WTC11 (cell line): ENCODE results near the gene CYP2F1. TPM values are rescaled to one million over a fixed set of nuclear protein-coding genes. Genes with fewer than 3 reads are reported as not detected.

Experiments
- ATAC-seq: fragments of 200-7000 bp; cut with Tn5 transposase; 2 replicates; pipeline ENCODE4 v1.10.0; 2021; ENCODE audit warnings: mild to moderate bottlenecking, moderate library complexity
- CTCF ChIA-PET: fragments of 300-600 bp; sonication (Branson Sonifier 250); formaldehyde crosslinking; loops from one replicate; lab custom pipeline; 2021; ENCODE audit warnings: antibody characterized with exemption; lab: Charles Lee
- POLR2A ChIA-PET: fragments of 350-600 bp; sonication (Branson Sonifier 250); formaldehyde crosslinking; loops from one replicate; lab custom pipeline; 2021; ENCODE audit warnings: antibody characterized with exemption; lab: Charles Lee
- DNase-seq: peaks from one replicate; pipeline ENCODE4 v3.0.0; 2021; ENCODE audit warnings: low spot score
- H3K27ac Mint-ChIP-seq: 2 replicates; pipeline ENCODE4 v1.8.0; 2021; ENCODE audit warnings: mixed read lengths
- H3K27me3 Mint-ChIP-seq: 2 replicates; pipeline ENCODE4 v1.8.0; 2021; ENCODE audit warnings: low read depth, mild to moderate bottlenecking, moderate library complexity, mixed read lengths
- H3K36me3 Mint-ChIP-seq: 2 replicates; pipeline ENCODE4 v1.8.0; 2021; ENCODE audit warnings: mixed read lengths
- H3K4me1 Mint-ChIP-seq: 2 replicates; pipeline ENCODE4 v1.8.0; 2022; ENCODE audit warnings: mixed read lengths
- H3K4me3 Mint-ChIP-seq: 2 replicates; pipeline ENCODE4 v1.8.0; 2021; ENCODE audit warnings: mild to moderate bottlenecking, moderate library complexity, mixed read lengths
- H3K9me3 Mint-ChIP-seq: 2 replicates; pipeline ENCODE4 v1.8.0; 2021; ENCODE audit warnings: mixed read lengths
- MAX ChIP-seq: sonication (generic); formaldehyde crosslinking; IDR thresholded peaks from 2 replicates; pipeline ENCODE4 v1.8.0; 2022; ENCODE audit warnings: mild to moderate bottlenecking, missing genetic modification reagents
- MYBL2 ChIP-seq: sonication (generic); formaldehyde crosslinking; IDR thresholded peaks from 2 replicates; pipeline ENCODE4 v1.8.1; 2023; ENCODE audit warnings: mild to moderate bottlenecking, moderate library complexity, missing genetic modification reagents
- NFE2L1 ChIP-seq: sonication (generic); formaldehyde crosslinking; IDR thresholded peaks from 2 replicates; pipeline ENCODE4 v1.8.1; 2023; ENCODE audit warnings: missing genetic modification reagents
- NR1H2 ChIP-seq: sonication (generic); formaldehyde crosslinking; IDR thresholded peaks from 2 replicates; pipeline ENCODE4 v1.9.0; 2021; ENCODE audit warnings: mild to moderate bottlenecking, moderate library complexity, missing genetic modification reagents
- PRDM15 ChIP-seq: sonication (generic); formaldehyde crosslinking; IDR thresholded peaks from 2 replicates; pipeline ENCODE4 v1.8.0; 2022; ENCODE audit warnings: missing genetic modification reagents
- RORB ChIP-seq: fragments of 250-450 bp; sonication (Bioruptor Pico); IDR thresholded peaks from 2 replicates; pipeline ENCODE4 v1.9.0; 2021; ENCODE audit warnings: mild to moderate bottlenecking
- TEAD1 ChIP-seq: sonication (generic); formaldehyde crosslinking; IDR thresholded peaks from 2 replicates; pipeline ENCODE4 v1.8.0; 2022; ENCODE audit warnings: mild to moderate bottlenecking, missing genetic modification reagents
- ZBTB21 ChIP-seq: sonication (generic); formaldehyde crosslinking; IDR thresholded peaks from 2 replicates; pipeline ENCODE4 v1.8.1; 2023; ENCODE audit warnings: mild to moderate bottlenecking, missing genetic modification reagents, borderline replicate concordance
- ZNF138 ChIP-seq: sonication (generic); formaldehyde crosslinking; conservative IDR thresholded peaks from 2 replicates; pipeline ENCODE4 v1.8.1; 2022; ENCODE audit warnings: mild to moderate bottlenecking, moderate library complexity, missing genetic modification reagents
- ZNF219 ChIP-seq: sonication (generic); formaldehyde crosslinking; IDR thresholded peaks from 2 replicates; pipeline ENCODE4 v1.8.0; 2023; ENCODE audit warnings: missing genetic modification reagents, mild to moderate bottlenecking, borderline replicate concordance
- ZNF232 ChIP-seq: sonication (generic); formaldehyde crosslinking; IDR thresholded peaks from 2 replicates; pipeline ENCODE4 v1.8.0; 2022; ENCODE audit warnings: mild to moderate bottlenecking, missing genetic modification reagents
- ZNF281 ChIP-seq: sonication (generic); formaldehyde crosslinking; IDR thresholded peaks from 2 replicates; pipeline ENCODE4 v1.8.0; 2023; ENCODE audit warnings: mild to moderate bottlenecking, missing genetic modification reagents
- ZNF423 ChIP-seq: fragments of 250-450 bp; sonication (Bioruptor Pico); IDR thresholded peaks from 2 replicates; pipeline ENCODE4 v2.1.2; 2022; ENCODE audit warnings: mild to moderate bottlenecking, moderate library complexity
- total RNA-seq: library from RNA; stranded (reverse); gene quantifications from 3 replicates; pipeline ENCODE4 v1.2.3, GENCODE V29; 2021
- TF ChIP-seq, protein P1 (sequence below): sonication (generic); formaldehyde crosslinking; IDR thresholded peaks from 2 replicates; pipeline ENCODE4 v1.8.1; 2022; ENCODE audit warnings: mild to moderate bottlenecking, moderate library complexity, missing genetic modification reagents
- TF ChIP-seq, protein P2 (sequence below): fragments of 250-450 bp; sonication (Bioruptor Pico); IDR thresholded peaks from 2 replicates; pipeline ENCODE4 v1.9.0; 2021; ENCODE audit warnings: moderate library complexity, mild to moderate bottlenecking, inconsistent platforms, borderline replicate concordance
- TF ChIP-seq, protein P3 (sequence below): fragments of 250-450 bp; sonication (Bioruptor Pico); IDR thresholded peaks from 2 replicates; pipeline ENCODE4 v1.8.0; 2021; ENCODE audit warnings: mild to moderate bottlenecking
- TF ChIP-seq, protein P4 (sequence below): fragments of 250-450 bp; sonication (Bioruptor Pico); IDR thresholded peaks from 2 replicates; pipeline ENCODE4 v1.9.0; 2021; ENCODE audit warnings: mild to moderate bottlenecking, borderline replicate concordance

Gene CYP2F1
- total RNA-seq, 1 experiment from 2014 or later: 0.24 TPM

- no peak for DNase-seq
- Mint-ChIP-seq H3K36me3 (peaks cover 13% of the 10 kb centered on the region), H3K4me1 (no peaks in the 10 kb centered on the region), H3K27me3 (peaks cover 42% of the 10 kb centered on the region), H3K27ac (no peak overlapping the region), H3K4me3 (no peak overlapping the region), H3K9me3 (peaks cover 38% of the 10 kb centered on the region)
- TF ChIP-seq MAX (CRISPR knock-in tag) (no peak), MYBL2 (no peak), PRDM15 (no peak), ZNF423 (no peak), ZNF138 (no peak), ZBTB21 (no peak), ZNF232 (CRISPR knock-in tag) (no peak), ZNF281 (CRISPR knock-in tag) (no peak), TEAD1 (CRISPR knock-in tag) (no peak), NR1H2 (CRISPR knock-in tag) (no peak), ZNF219 (no peak), RORB (CRISPR knock-in tag) (no peak), NFE2L1 (CRISPR knock-in tag) (no peak)
- TF ChIP-seq, protein P1, sequence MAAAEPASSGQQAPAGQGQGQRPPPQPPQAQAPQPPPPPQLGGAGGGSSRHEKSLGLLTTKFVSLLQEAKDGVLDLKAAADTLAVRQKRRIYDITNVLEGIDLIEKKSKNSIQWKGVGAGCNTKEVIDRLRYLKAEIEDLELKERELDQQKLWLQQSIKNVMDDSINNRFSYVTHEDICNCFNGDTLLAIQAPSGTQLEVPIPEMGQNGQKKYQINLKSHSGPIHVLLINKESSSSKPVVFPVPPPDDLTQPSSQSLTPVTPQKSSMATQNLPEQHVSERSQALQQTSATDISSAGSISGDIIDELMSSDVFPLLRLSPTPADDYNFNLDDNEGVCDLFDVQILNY (CRISPR knock-in tag): no peak
- TF ChIP-seq, protein P2, sequence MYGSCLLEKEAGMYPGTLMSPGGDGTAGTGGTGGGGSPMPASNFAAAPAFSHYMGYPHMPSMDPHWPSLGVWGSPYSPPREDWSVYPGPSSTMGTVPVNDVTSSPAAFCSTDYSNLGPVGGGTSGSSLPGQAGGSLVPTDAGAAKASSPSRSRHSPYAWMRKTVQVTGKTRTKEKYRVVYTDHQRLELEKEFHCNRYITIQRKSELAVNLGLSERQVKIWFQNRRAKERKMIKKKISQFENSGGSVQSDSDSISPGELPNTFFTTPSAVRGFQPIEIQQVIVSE: no peak
- TF ChIP-seq, protein P3, sequence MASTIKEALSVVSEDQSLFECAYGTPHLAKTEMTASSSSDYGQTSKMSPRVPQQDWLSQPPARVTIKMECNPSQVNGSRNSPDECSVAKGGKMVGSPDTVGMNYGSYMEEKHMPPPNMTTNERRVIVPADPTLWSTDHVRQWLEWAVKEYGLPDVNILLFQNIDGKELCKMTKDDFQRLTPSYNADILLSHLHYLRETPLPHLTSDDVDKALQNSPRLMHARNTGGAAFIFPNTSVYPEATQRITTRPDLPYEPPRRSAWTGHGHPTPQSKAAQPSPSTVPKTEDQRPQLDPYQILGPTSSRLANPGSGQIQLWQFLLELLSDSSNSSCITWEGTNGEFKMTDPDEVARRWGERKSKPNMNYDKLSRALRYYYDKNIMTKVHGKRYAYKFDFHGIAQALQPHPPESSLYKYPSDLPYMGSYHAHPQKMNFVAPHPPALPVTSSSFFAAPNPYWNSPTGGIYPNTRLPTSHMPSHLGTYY: no peak
- TF ChIP-seq, protein P4, sequence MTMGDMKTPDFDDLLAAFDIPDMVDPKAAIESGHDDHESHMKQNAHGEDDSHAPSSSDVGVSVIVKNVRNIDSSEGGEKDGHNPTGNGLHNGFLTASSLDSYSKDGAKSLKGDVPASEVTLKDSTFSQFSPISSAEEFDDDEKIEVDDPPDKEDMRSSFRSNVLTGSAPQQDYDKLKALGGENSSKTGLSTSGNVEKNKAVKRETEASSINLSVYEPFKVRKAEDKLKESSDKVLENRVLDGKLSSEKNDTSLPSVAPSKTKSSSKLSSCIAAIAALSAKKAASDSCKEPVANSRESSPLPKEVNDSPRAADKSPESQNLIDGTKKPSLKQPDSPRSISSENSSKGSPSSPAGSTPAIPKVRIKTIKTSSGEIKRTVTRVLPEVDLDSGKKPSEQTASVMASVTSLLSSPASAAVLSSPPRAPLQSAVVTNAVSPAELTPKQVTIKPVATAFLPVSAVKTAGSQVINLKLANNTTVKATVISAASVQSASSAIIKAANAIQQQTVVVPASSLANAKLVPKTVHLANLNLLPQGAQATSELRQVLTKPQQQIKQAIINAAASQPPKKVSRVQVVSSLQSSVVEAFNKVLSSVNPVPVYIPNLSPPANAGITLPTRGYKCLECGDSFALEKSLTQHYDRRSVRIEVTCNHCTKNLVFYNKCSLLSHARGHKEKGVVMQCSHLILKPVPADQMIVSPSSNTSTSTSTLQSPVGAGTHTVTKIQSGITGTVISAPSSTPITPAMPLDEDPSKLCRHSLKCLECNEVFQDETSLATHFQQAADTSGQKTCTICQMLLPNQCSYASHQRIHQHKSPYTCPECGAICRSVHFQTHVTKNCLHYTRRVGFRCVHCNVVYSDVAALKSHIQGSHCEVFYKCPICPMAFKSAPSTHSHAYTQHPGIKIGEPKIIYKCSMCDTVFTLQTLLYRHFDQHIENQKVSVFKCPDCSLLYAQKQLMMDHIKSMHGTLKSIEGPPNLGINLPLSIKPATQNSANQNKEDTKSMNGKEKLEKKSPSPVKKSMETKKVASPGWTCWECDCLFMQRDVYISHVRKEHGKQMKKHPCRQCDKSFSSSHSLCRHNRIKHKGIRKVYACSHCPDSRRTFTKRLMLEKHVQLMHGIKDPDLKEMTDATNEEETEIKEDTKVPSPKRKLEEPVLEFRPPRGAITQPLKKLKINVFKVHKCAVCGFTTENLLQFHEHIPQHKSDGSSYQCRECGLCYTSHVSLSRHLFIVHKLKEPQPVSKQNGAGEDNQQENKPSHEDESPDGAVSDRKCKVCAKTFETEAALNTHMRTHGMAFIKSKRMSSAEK (CRISPR knock-in tag): no peak
- ATAC-seq: no peak
- CTCF ChIA-PET: interaction anchor here (0.7 kb wide), 1 partner anchor 61 kb away, joined by 3 read pairs; no protein-coding TSS in a partner anchor
- POLR2A ChIA-PET: no interaction called here
Observed at GRCh38 chr19:41083516-41083915, 30.7 kb upstream of the CYP2F1 start.
